Hematopoietic multipotent progenitor cell (in vitro differentiated cells): ENCODE measurements around the gene DCP1A. TPM values are rescaled to one million over a fixed set of nuclear protein-coding genes. Genes with fewer than 3 reads are reported as not detected.
"Not testable (repeated sequence)": the region's sequence is repeated elsewhere in the genome, so short reads cannot be mapped to it uniquely, and the experiment has no call there.

Experiments used
- DNase-seq, 3 donors: peaks; one replicate each; pipeline ENCODE4 v3.0.0-alpha.2; 2011 to 2015; ENCODE audit warnings: low read depth in 2 of 3, low spot score in 2 of 3
- total RNA-seq: library from RNA; depleted of rRNA; stranded (reverse); fragments of >200 nt; gene quantifications from one replicate; pipeline ENCODE4 v1.2.3, GENCODE V29; 2012

DCP1A gene
- 36.9 TPM for total RNA-seq

- peak; percentile 91 to 98 (median 97) for DNase-seq
These were observed at the start of gene DCP1A for GRCh38 chr3:53347261-53348064. Gene DCP1A (minus strand): TSS chr3:53347543. CDS start chr3:53347517, 26 bp downstream.

GRCh38 chr3:53384465-53385423 lies 37.4 kb upstream of the DCP1A start:
- no peak for DNase-seq

- no peak for DNase-seq
These were observed 34.8 kb upstream of the DCP1A start for GRCh38 chr3:53382106-53382505.

GRCh38 chr3:53380306-53380705 lies 33.0 kb upstream of the DCP1A start:
- no peak for DNase-seq

GRCh38 chr3:53379898-53380297 lies 32.6 kb upstream of the DCP1A start:
- no peak for DNase-seq

- DNase-seq, result no peak
These were observed 30.5 kb upstream of the DCP1A start for GRCh38 chr3:53377794-53378193.

GRCh38 chr3:53376679-53377078 lies 29.3 kb upstream of the DCP1A start:
- DNase-seq, result no peak

- DNase-seq, result peak; percentile 4 to 76 (median 63)
These were observed 27.7 kb upstream of the DCP1A start for GRCh38 chr3:53375019-53375418.

GRCh38 chr3:53370719-53371118 lies 23.4 kb upstream of the DCP1A start:
- not testable (repeated sequence) for DNase-seq

GRCh38 chr3:53361852-53362251 lies 14.5 kb upstream of the DCP1A start:
- DNase-seq, result peak in 2 of 3 donors; percentile 16 to 44

- no peak for DNase-seq
These were observed 10.1 kb upstream of the DCP1A start for GRCh38 chr3:53357458-53357857.

- peak in 1 of 3 donors; percentile 27 for DNase-seq
These were observed 7.7 kb upstream of the DCP1A start for GRCh38 chr3:53354945-53355498.

- no peak for DNase-seq
These were observed 5.9 kb upstream of the DCP1A start for GRCh38 chr3:53353202-53353601.

- DNase-seq, result peak in 2 of 3 donors; percentile 93 to 98
These were observed 3.3 kb upstream of the DCP1A start for GRCh38 chr3:53350652-53351051.

- not testable (repeated sequence) for DNase-seq
These were observed 775 bp upstream of the DCP1A start for GRCh38 chr3:53348118-53348517.

- DNase-seq, result no peak
These were observed 452 bp downstream of the DCP1A start for GRCh38 chr3:53346922-53347260.

GRCh38 chr3:53346514-53346913 lies 829 bp downstream of the DCP1A start:
- DNase-seq, result peak in 2 of 3 donors; percentile 27 to 53

GRCh38 chr3:53342353-53342752 lies 5.0 kb downstream of the DCP1A start:
- DNase-seq, result no peak

- DNase-seq, result no peak
These were observed 10.0 kb downstream of the DCP1A start for GRCh38 chr3:53337167-53337940.

- no peak for DNase-seq
These were observed 12.6 kb downstream of the DCP1A start for GRCh38 chr3:53334742-53335141.
